OCI-LY7 (cell line): ENCODE data around the gene FSTL1. TPM values are rescaled to one million over a fixed set of nuclear protein-coding genes. Genes with fewer than 3 reads are reported as not detected.

ENCODE experiments used
- BruUV-seq: library from RNA; stranded (reverse); fragments of 400-500 nt; replicated peaks from 2 replicates; lab custom pipeline; 2021; lab: Mats Ljungman, UMichigan
- CTCF ChIA-PET: fragments of 300-600 bp; sonication (Branson Sonifier 250); formaldehyde crosslinking; loops from one replicate; lab custom pipeline; 2022; ENCODE audit warnings: antibody characterized with exemption; ENCODE audit not compliant: unreplicated experiment; lab: Charles Lee
- POLR2A ChIA-PET: fragments of 300-600 bp; sonication (Branson Sonifier 250); formaldehyde crosslinking; loops from one replicate; lab custom pipeline; 2022; ENCODE audit warnings: antibody characterized with exemption; lab: Charles Lee
- DNase-seq: peaks from one replicate; pipeline ENCODE4 v3.0.0-alpha.2; 2015; ENCODE audit warnings: low spot score
- H2AFZ ChIP-seq: fragments of 200-600 bp; sonication (generic), shearing (Covaris generic); 2 replicates; pipeline ENCODE4 v1.6.1; 2014; ENCODE audit warnings: mild to moderate bottlenecking, antibody characterized with exemption, low read length, moderate library complexity
- H3K27ac ChIP-seq: fragments of 200-600 bp; sonication (generic); 2 replicates; pipeline ENCODE4 v1.5.1; 2014; ENCODE audit warnings: mixed run types, low read depth, mild to moderate bottlenecking, moderate library complexity, low read length, inconsistent platforms; ENCODE audit not compliant: poor library complexity, severe bottlenecking
- H3K36me3 ChIP-seq: fragments of 200-600 bp; sonication (generic); 2 replicates; pipeline ENCODE4 v1.6.1; 2014; ENCODE audit warnings: mild to moderate bottlenecking, antibody characterized with exemption, low read length, moderate library complexity, mixed read lengths; ENCODE audit not compliant: insufficient read depth
- H3K4me1 ChIP-seq: fragments of 200-600 bp; sonication (generic); 2 replicates; pipeline ENCODE4 v1.5.1; 2014; ENCODE audit warnings: mild to moderate bottlenecking, low read length; ENCODE audit not compliant: insufficient read depth, poor library complexity, severe bottlenecking
- H3K4me2 ChIP-seq: fragments of 200-600 bp; sonication (generic); 2 replicates; pipeline ENCODE4 v1.6.1; 2014; ENCODE audit warnings: mild to moderate bottlenecking, low read length
- H3K4me3 ChIP-seq: fragments of 200-600 bp; sonication (generic); 2 replicates; pipeline ENCODE4 v1.5.1; 2014; ENCODE audit warnings: mild to moderate bottlenecking, low read depth, low read length; ENCODE audit not compliant: poor library complexity, severe bottlenecking
- H3K79me2 ChIP-seq: fragments of 200-600 bp; sonication (generic); 2 replicates; pipeline ENCODE4 v1.6.1; 2016; ENCODE audit warnings: low read depth, mild to moderate bottlenecking, low read length, moderate library complexity, mixed read lengths; ENCODE audit not compliant: insufficient read depth
- H3K9me2 ChIP-seq: fragments of 200-600 bp; sonication (generic); 2 replicates; pipeline ENCODE4 v1.6.1; 2016; ENCODE audit warnings: mild to moderate bottlenecking, low read length, mixed read lengths; ENCODE audit not compliant: insufficient read depth
- H3K9me3 ChIP-seq: fragments of 200-600 bp; sonication (generic); 2 replicates; pipeline ENCODE4 v1.6.1; 2014; ENCODE audit warnings: mild to moderate bottlenecking, mixed run types, low read length, mixed read lengths
- H4K20me1 ChIP-seq: fragments of 200-600 bp; sonication (generic); 2 replicates; pipeline ENCODE4 v1.6.1; 2014; ENCODE audit warnings: mild to moderate bottlenecking, antibody characterized with exemption, low read length, moderate library complexity, mixed read lengths; ENCODE audit not compliant: insufficient read depth
- CTCF ChIP-seq: fragments of 200-600 bp; sonication (generic); conservative IDR thresholded peaks from 2 replicates; pipeline ENCODE4 v1.5.1; 2014; ENCODE audit warnings: mild to moderate bottlenecking, antibody characterized with exemption, low read length, moderate library complexity, mixed read lengths
- EZH2phosphoT487 ChIP-seq: fragments of 200-600 bp; sonication (generic); IDR thresholded peaks from 2 replicates; pipeline ENCODE4 v1.6.1; 2018; ENCODE audit warnings: low read depth, borderline replicate concordance, mild to moderate bottlenecking, mixed run types, antibody characterized with exemption, low read length, moderate library complexity, mixed read lengths
- intact Hi-C: fragments of 100-400 bp; cut with micrococcal nuclease; formaldehyde crosslinking; loops from one replicate; pipeline ENCODE4 v1.10.0; 2022; ENCODE audit not compliant: unreplicated experiment
- total RNA-seq, 2 experiments: library from RNA; depleted of rRNA in 1 of 2; stranded (reverse); fragments of >200 nt in 1 of 2; shearing (Covaris generic) in 1 of 2; gene quantifications; 2 replicates each; pipeline ENCODE4 v1.2.3, GENCODE V29; 2014 to 2022

FSTL1 gene
- total RNA-seq, 2 experiments from 2014 or later = 0.09 to 0.74 TPM

DNA sequence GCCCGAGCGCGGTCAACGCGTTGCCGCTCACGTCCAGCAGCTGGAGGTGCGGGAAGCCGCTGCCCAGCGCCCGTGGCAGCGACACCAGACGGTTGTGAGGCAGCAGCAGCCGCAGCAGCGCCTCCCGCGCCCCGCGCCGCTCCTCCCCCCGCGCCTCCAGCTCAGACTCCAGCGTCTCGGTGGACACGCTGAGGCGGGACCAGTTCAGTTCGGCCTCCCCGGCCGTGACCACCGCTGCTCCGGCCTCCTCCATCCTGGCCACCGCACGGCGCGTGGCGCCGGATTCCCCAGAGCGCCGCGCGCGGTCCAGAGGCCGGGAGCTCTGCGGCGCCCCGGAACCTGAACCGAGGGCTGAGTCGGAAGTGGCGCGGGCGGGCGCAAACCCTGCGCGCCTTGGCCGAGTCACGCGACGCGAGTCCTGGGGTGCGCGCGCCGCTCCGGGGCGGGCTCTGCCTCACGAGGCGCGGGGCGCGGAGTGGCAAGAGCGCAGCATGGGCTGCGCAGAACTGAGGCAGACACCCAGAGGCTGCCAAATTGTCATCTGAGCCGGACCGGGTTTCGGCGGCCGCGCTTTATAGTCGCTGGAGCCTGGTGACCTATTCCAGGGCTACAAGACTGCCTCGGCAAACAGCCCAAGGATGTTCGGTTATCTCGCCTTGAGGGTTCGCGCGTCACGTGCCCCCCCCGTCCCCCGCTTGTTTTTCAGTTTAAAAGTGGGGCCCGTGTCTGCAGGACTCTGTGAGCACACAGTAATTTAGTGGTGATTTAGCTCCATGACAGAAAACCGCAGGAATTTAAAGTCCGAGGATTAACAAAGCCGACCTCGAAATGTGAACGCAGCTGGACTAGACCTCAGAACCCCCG lies 101.6 kb downstream of the FSTL1 start, which contains the start of gene LRRC58:
TSS of gene LRRC58 (minus strand) at position 364 of the 864 bp plus-strand sequence. CDS start at position 253, 111 bp downstream.
- ChIA-PET POLR2A (interaction anchor here (0.7 to 3.2 kb wide), 14 partner anchors 9 to 450 kb away, joined by 3 to 18 read pairs (median 6); partner anchors contain the start of gene NDUFB4), CTCF (no interaction called here)
- Histone ChIP-seq H2AFZ (peak within 1 kb of the TSS; percentile 90; the same call in 1 of the 2 replicates), H3K27ac (peak within 1 kb of the TSS; percentile 69), H3K9me3 (peaks cover 8% of the 10 kb centered on the region; the same call in 1 of the 2 replicates), H3K9me2 (no peaks in the 10 kb centered on the region), H3K36me3 (peaks cover 29% of the 10 kb centered on the region), H4K20me1 (peaks cover 10% of the 10 kb centered on the region), H3K4me2 (peak within 1 kb of the TSS; percentile 98), H3K79me2 (peaks cover 44% of the 10 kb centered on the region), H3K4me1 (peaks cover 26% of the 10 kb centered on the region), H3K4me3 (peak within 1 kb of the TSS; percentile 88)
- TSS peak; percentile 92 for BruUV-seq
- TF ChIP-seq CTCF (peak; percentile 64), EZH2phosphoT487 (no peak)
- intact Hi-C loops = loop anchor here (1.0 to 5.0 kb wide), 4 partner anchors 68 to 672 kb away; partner anchors contain the start of genes COX17, GSK3B, GTF2E1 and RABL3
- DNase-seq = peak; percentile 94

DNA sequence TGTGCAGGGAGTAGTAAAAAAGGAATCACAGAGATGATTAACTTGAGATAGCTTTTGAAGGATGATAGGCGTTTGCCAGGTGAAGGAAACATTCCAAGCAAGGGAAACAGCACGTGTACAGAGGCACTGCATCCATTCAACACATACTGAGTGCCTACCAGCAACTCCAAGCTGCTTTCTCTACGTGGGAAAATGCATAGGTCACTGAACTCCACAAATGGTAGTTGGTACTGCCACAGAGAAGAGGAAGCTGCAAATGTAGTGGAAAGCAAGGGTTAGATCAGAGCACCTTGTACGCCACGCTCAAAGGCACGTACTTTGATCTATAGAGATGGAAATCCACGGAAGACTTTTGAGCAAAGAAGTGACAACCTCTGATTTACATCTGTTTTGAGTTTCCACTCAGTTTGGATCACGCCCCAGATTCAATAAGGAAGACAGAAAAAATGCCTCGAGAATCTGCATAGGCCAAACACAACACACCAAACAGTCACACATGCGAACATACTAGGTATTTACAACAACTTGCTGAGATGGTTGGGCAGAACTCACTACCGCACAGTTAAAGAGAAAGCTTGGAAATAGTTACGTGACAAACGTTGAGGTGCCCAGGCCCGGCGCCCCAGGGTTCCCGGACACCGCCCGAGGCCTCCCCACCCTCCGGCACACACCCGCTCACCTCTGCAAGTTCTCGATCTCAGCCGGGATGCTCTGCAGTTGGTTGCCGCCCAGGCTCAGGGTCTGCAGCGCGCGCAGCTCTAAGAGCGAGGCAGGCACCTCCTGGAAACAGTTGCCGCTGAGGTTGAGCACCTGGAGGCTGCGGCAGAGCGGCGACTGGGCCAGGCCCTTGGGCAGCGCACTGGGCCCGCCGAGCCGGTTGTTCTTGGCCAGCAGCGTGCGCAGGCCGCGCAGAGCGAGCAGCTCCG lies 102.5 kb downstream of the FSTL1 start:
- Histone ChIP-seq H3K79me2 (peaks cover 53% of the 10 kb centered on the region), H3K27ac (peak overlapping the region; percentile 69), H2AFZ (peak overlapping the region; percentile 90; the same call in 1 of the 2 replicates), H3K4me3 (peak overlapping the region; percentile 88), H3K9me3 (peaks cover 9% of the 10 kb centered on the region; the same call in 1 of the 2 replicates), H3K9me2 (no peaks in the 10 kb centered on the region), H4K20me1 (peaks cover 10% of the 10 kb centered on the region), H3K4me1 (peaks cover 26% of the 10 kb centered on the region), H3K36me3 (peaks cover 38% of the 10 kb centered on the region), H3K4me2 (peak overlapping the region; percentile 98)
- no peak for TF ChIP-seq CTCF
- no peak for TF ChIP-seq EZH2phosphoT487
- BruUV-seq = no TSS peak
- peak; percentile 82 for DNase-seq
- CTCF ChIA-PET = no interaction called here
- POLR2A ChIA-PET = interaction anchor here (0.6 to 3.2 kb wide), 16 partner anchors 8 to 1070 kb away, joined by 3 to 18 read pairs (median 5); partner anchors contain the start of genes GSK3B and NDUFB4
- intact Hi-C loops = loop anchor here (1.0 to 5.0 kb wide), 4 partner anchors 68 to 671 kb away; partner anchors contain the start of genes COX17, GSK3B, GTF2E1 and RABL3
